Breast epithelium (tissue), 3 donors: ENCODE results near the gene TRIM52.

Experiments used
- POLR2A ChIP-seq: fragments of 450-650 bp; IDR thresholded peaks from one replicate; pipeline ENCODE4 v1.6.1; 2016; ENCODE audit warnings: antibody characterized with exemption, mild to moderate bottlenecking, moderate library complexity
- TF ChIP-seq, protein P1 (sequence below), 3 donors: fragments of 450-650 bp; IDR thresholded peaks; one replicate each; pipeline ENCODE4 v1.5.1; 2016 to 2017; ENCODE audit warnings: antibody characterized with exemption in 3 of 3, mild to moderate bottlenecking in 3 of 3, moderate library complexity in 3 of 3

DNA sequence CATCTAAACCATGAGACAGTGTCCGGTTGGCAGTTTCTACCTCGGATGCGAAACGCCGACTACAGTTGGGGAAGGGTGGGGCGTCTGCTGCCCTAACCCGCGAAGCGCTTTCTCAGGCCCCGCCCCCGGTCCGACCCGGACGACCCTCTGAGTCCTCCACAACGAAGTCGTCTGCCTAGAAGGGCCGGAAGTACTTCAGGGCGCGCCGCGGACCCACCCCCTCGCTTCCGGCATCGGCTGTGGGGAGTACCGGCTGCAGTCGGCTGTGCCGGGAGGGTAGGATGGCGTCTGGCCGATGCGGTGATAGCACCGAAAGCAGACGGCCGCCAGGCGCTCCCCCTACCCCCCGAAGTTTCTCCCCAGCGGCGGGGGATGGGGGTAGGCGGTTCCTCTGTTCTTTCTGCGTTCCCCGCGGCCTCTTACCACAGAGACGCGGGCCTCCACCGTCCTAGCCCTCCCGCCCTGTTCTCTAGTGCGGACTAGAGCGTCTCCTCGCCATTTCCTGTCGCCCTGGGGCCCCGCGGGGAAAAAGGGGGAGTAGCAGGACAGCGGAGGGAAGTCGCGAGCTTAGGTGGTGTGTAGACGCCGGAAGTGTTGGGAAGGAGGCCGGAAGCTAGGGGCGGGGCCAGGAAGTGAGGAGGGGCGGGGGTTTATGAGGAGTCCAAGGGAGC, 37.8 kb downstream of the TRIM52 start, which contains the start of gene TRIM41:
- TF ChIP-seq, protein P1, sequence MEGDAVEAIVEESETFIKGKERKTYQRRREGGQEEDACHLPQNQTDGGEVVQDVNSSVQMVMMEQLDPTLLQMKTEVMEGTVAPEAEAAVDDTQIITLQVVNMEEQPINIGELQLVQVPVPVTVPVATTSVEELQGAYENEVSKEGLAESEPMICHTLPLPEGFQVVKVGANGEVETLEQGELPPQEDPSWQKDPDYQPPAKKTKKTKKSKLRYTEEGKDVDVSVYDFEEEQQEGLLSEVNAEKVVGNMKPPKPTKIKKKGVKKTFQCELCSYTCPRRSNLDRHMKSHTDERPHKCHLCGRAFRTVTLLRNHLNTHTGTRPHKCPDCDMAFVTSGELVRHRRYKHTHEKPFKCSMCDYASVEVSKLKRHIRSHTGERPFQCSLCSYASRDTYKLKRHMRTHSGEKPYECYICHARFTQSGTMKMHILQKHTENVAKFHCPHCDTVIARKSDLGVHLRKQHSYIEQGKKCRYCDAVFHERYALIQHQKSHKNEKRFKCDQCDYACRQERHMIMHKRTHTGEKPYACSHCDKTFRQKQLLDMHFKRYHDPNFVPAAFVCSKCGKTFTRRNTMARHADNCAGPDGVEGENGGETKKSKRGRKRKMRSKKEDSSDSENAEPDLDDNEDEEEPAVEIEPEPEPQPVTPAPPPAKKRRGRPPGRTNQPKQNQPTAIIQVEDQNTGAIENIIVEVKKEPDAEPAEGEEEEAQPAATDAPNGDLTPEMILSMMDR (IDR thresholded peaks at IDR 0.05), result peak in 1 of 3 donors; percentile 14
- peak; percentile 95 for TF ChIP-seq POLR2A
